HepG2 (cell line): Measurements from ENCODE around the gene CD19. TPM values are rescaled to one million over a fixed set of nuclear protein-coding genes. Genes with fewer than 3 reads are reported as not detected.

ENCODE experiments used
- ASH2L ChIP-seq: fragments of 300-600, 200-600 bp; sonication (generic); IDR thresholded peaks from 2 replicates; pipeline ENCODE4 v1.7.0; 2017; ENCODE audit warnings: low read depth, mild to moderate bottlenecking, moderate library complexity, mixed read lengths, low read length; ENCODE audit not compliant: insufficient read length
- GFI1 ChIP-seq: sonication (generic); formaldehyde crosslinking; IDR thresholded peaks from 2 replicates; pipeline ENCODE4 v1.5.0; 2020; ENCODE audit warnings: missing genetic modification reagents, mild to moderate bottlenecking, borderline replicate concordance
- HOXA5 ChIP-seq: sonication (generic); formaldehyde crosslinking; IDR thresholded peaks from 2 replicates; pipeline ENCODE4 v1.4.0; 2020; ENCODE audit warnings: missing genetic modification reagents
- MBD4 ChIP-seq: IDR thresholded peaks from 2 replicates; pipeline ENCODE4 v1.6.1; 2012; ENCODE audit warnings: low read length, inconsistent platforms, borderline replicate concordance
- PBX2 ChIP-seq: IDR thresholded peaks from 2 replicates; pipeline ENCODE4 v1.6.1; 2016; ENCODE audit warnings: control low read depth
- REST ChIP-seq, 2 experiments: IDR thresholded peaks; 2 replicates each; pipeline ENCODE4 v1.6.1; 2011 to 2012; ENCODE audit warnings: low read length in 2 of 2, borderline replicate concordance in 1 of 2, low read depth in 1 of 2, mild to moderate bottlenecking in 1 of 2, moderate library complexity in 1 of 2
- RFXANK ChIP-seq: IDR thresholded peaks from 2 replicates; pipeline ENCODE4 v1.6.1; 2016
- SIN3B ChIP-seq: fragments of 150-350 bp; IDR thresholded peaks from 2 replicates; pipeline ENCODE4 v1.6.1; 2014; ENCODE audit warnings: low read length
- SOX5 ChIP-seq: IDR thresholded peaks from 2 replicates; pipeline ENCODE4 v1.6.1; 2016; ENCODE audit warnings: borderline replicate concordance
- TCF7L2 ChIP-seq: IDR thresholded peaks from 2 replicates; pipeline ENCODE4 v1.6.1; 2011; ENCODE audit warnings: mild to moderate bottlenecking, low read depth, low read length, moderate library complexity
- TFDP1 ChIP-seq: IDR thresholded peaks from 2 replicates; pipeline ENCODE4 v1.6.1; 2016; ENCODE audit warnings: missing compliant biosample characterization, missing genetic modification reagents, borderline replicate concordance
- XRCC5 ChIP-seq: fragments of 200-400 bp; formaldehyde crosslinking; optimal IDR thresholded peaks from 2 replicates; pipeline ENCODE3; 2017; ENCODE audit warnings: mild to moderate bottlenecking, low read length
- ZNF225 ChIP-seq: sonication (generic); formaldehyde crosslinking; IDR thresholded peaks from 2 replicates; pipeline ENCODE4 v1.4.0; 2020; ENCODE audit warnings: mild to moderate bottlenecking, missing genetic modification reagents
- ZNF232 ChIP-seq: sonication (generic); formaldehyde crosslinking; IDR thresholded peaks from 2 replicates; pipeline ENCODE4 v1.4.0; 2020; ENCODE audit warnings: missing genetic modification reagents, borderline replicate concordance
- ZNF3 ChIP-seq: IDR thresholded peaks from 2 replicates; pipeline ENCODE4 v1.7.0; 2017; ENCODE audit warnings: inconsistent platforms
- ZNF34 ChIP-seq: sonication (generic); formaldehyde crosslinking; IDR thresholded peaks from 2 replicates; pipeline ENCODE4 v1.4.0; 2020; ENCODE audit warnings: mild to moderate bottlenecking, missing genetic modification reagents, borderline replicate concordance
- ZNF468 ChIP-seq: sonication (generic); formaldehyde crosslinking; IDR thresholded peaks from 2 replicates; pipeline ENCODE4 v1.8.0; 2022; ENCODE audit warnings: mild to moderate bottlenecking, moderate library complexity, missing genetic modification reagents
- ZNF737 ChIP-seq: sonication (generic); formaldehyde crosslinking; IDR thresholded peaks from 2 replicates; pipeline ENCODE4 v1.5.0; 2020; ENCODE audit warnings: missing genetic modification reagents, mild to moderate bottlenecking, borderline replicate concordance
- ZNF879 ChIP-seq: sonication (generic); formaldehyde crosslinking; IDR thresholded peaks from 2 replicates; pipeline ENCODE4 v1.8.1; 2023; ENCODE audit warnings: missing genetic modification reagents
- ZSCAN9 ChIP-seq: IDR thresholded peaks from 2 replicates; pipeline ENCODE4 v1.6.1; 2016; ENCODE audit warnings: borderline replicate concordance
- ZZZ3 ChIP-seq: sonication (generic); formaldehyde crosslinking; IDR thresholded peaks from 2 replicates; pipeline ENCODE4 v1.4.0; 2020; ENCODE audit warnings: missing genetic modification reagents, mild to moderate bottlenecking, borderline replicate concordance
- polyA plus RNA-seq, 8 experiments: library from polyadenylated mRNA; depleted of rRNA in 3 of 8; stranded (reverse) in 7 of 8; unstranded in 1 of 8; fragments of >200 nt; fragmentation: Illumina TruSeq in 4 of 8; extraction: Trizol in 4 of 8; gene quantifications; 2 replicates each; pipeline versions ENCODE4 v1.2.1 to v1.2.3, GENCODE V29; 2011 to 2016; ENCODE audit warnings: low read depth in 4 of 8, missing spikeins in 1 of 8, mixed read lengths in 1 of 8; ENCODE audit not compliant: insufficient read depth in 1 of 8
- total RNA-seq, 5 experiments: library from RNA; depleted of rRNA; stranded (reverse); fragments of >200 nt; fragmentation: Illumina TruSeq; extraction: Trizol; gene quantifications; 2 replicates each; pipeline ENCODE4 v1.2.3, GENCODE V29; 2016; ENCODE audit warnings: low read depth in 1 of 5
- TF ChIP-seq, protein P1 (sequence below): sonication (generic); formaldehyde crosslinking; IDR thresholded peaks from 2 replicates; pipeline ENCODE4 v1.4.0; 2020; ENCODE audit warnings: missing genetic modification reagents, mild to moderate bottlenecking, borderline replicate concordance

CD19 gene
- total and polyA plus RNA-seq, 2 of the 13 experiments (the other 11 are each of a cell fraction or from before 2014, with no cell fraction given), result 0.55 to 1.1 TPM

GRCh38 chr16:28950648-28951409 lies 19.1 kb downstream of the CD19 start, which contains the start of gene NFATC2IP (continued):
- TF ChIP-seq SOX5 (CRISPR knock-in tag), result no peak; the same call in 1 of the 2 replicates
- no peak for TF ChIP-seq MBD4
- TF ChIP-seq PBX2 (CRISPR knock-in tag), result peak; percentile 99
- TF ChIP-seq ZNF879 (CRISPR knock-in tag), result no peak
- TF ChIP-seq XRCC5, result peak; percentile 59
- TF ChIP-seq ZSCAN9 (CRISPR knock-in tag), result no peak
- no peak; a peak in 1 of 4 replicates for TF ChIP-seq REST (IDR thresholded peaks at IDR 0.05; ENCODE audit: borderline replicate concordance in 1 of 2, low read depth in 1 of 2, low read length in 2 of 2)
- no peak for TF ChIP-seq SIN3B
- TF ChIP-seq ZZZ3 (CRISPR knock-in tag), result no peak
- TF ChIP-seq HOXA5 (CRISPR knock-in tag), result no peak
- TF ChIP-seq ZNF225 (CRISPR knock-in tag), result no peak
- no peak; the same call in 1 of the 2 replicates for TF ChIP-seq ZNF34
- TF ChIP-seq ZNF737 (CRISPR knock-in tag), result no peak
- no peak for TF ChIP-seq GFI1 (CRISPR knock-in tag)
- TF ChIP-seq RFXANK (CRISPR knock-in tag), result peak; percentile 20
- no peak for TF ChIP-seq ZNF3 (CRISPR knock-in tag)
- TF ChIP-seq TFDP1, result peak; percentile 98
- TF ChIP-seq ZNF232 (CRISPR knock-in tag), result no peak; the same call in none of the 2 replicates
- TF ChIP-seq, protein P1, sequence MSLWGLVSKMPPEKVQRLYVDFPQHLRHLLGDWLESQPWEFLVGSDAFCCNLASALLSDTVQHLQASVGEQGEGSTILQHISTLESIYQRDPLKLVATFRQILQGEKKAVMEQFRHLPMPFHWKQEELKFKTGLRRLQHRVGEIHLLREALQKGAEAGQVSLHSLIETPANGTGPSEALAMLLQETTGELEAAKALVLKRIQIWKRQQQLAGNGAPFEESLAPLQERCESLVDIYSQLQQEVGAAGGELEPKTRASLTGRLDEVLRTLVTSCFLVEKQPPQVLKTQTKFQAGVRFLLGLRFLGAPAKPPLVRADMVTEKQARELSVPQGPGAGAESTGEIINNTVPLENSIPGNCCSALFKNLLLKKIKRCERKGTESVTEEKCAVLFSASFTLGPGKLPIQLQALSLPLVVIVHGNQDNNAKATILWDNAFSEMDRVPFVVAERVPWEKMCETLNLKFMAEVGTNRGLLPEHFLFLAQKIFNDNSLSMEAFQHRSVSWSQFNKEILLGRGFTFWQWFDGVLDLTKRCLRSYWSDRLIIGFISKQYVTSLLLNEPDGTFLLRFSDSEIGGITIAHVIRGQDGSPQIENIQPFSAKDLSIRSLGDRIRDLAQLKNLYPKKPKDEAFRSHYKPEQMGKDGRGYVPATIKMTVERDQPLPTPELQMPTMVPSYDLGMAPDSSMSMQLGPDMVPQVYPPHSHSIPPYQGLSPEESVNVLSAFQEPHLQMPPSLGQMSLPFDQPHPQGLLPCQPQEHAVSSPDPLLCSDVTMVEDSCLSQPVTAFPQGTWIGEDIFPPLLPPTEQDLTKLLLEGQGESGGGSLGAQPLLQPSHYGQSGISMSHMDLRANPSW (CRISPR knock-in tag), result peak; percentile 76; the same call in 1 of the 2 replicates
- TF ChIP-seq ZNF468 (CRISPR knock-in tag), result no peak
- no peak for TF ChIP-seq TCF7L2
- TF ChIP-seq ASH2L, result peak; percentile 87
